K562 (cell line): ENCODE data around the gene PDE4D. TPM values are rescaled to one million over a fixed set of nuclear protein-coding genes. Genes with fewer than 3 reads are reported as not detected.

Source experiments
- ATAC-seq: fragments of 200-7000 bp; cut with Tn5 transposase; 3 replicates; pipeline ENCODE4 v1.9.1; 2020; ENCODE audit warnings: moderate library complexity
- BruUV-seq: library from RNA; stranded (reverse); fragments of 400-500 nt; replicated peaks from 2 replicates; lab custom pipeline; 2021; lab: Mats Ljungman, UMichigan
- CTCF ChIA-PET: fragments of 300-600 bp; formaldehyde crosslinking; extraction: SDS; loops from one replicate; lab custom pipeline; 2021; ENCODE audit warnings: low intra/inter-chr PET ratio; lab: Yijun Ruan, JAX
- POLR2A ChIA-PET: fragments of 300-600, 350-650 bp; sonication (Branson Sonifier 250); formaldehyde crosslinking; extraction: SDS; loops from one replicate; lab custom pipeline; 2021; ENCODE audit warnings: antibody characterized with exemption, inconsistent platforms; lab: Yijun Ruan, JAX
- DNase-seq, 4 experiments: peaks; one replicate each; pipeline versions ENCODE4 v3.0.0 to v3.0.0-alpha.2; 2011 to 2018; ENCODE audit warnings: low spot score in 3 of 4, mixed read lengths in 3 of 4; ENCODE audit errors: extremely low read depth in 1 of 4
- FAIRE-seq: peaks from 2 replicates; lab custom pipeline; 2011; peaks lifted over from hg19 to GRCh38; lab: Jason Lieb, UNC
- H2AFZ ChIP-seq: 2 replicates; pipeline ENCODE4 v1.6.0; 2011; ENCODE audit warnings: low read depth, low read length, control low read depth, inconsistent platforms
- H3K27ac ChIP-seq: fragments of 200-600 bp; 3 replicates; pipeline ENCODE4 v1.8.0; 2011; ENCODE audit warnings: low read depth, mild to moderate bottlenecking, control low read depth, inconsistent platforms, low read length, moderate library complexity, mixed read lengths; ENCODE audit errors: extremely low read depth
- H3K27me3 ChIP-seq, 2 experiments: fragments of 300-600 bp in 1 of 2; 2 replicates in 1 of 2; 3 replicates in 1 of 2; pipeline versions ENCODE4 v1.6.0 to v1.8.0; 2011; ENCODE audit warnings: inconsistent platforms in 2 of 2, low read length in 2 of 2, mild to moderate bottlenecking in 1 of 2, mixed read lengths in 1 of 2, moderate library complexity in 1 of 2; ENCODE audit not compliant: control insufficient read depth in 2 of 2, insufficient read depth in 2 of 2
- H3K36me3 ChIP-seq: fragments of 300-600 bp; 3 replicates; pipeline ENCODE4 v1.8.0; 2011; ENCODE audit warnings: mild to moderate bottlenecking, low read length, inconsistent platforms; ENCODE audit not compliant: control insufficient read depth, insufficient read depth
- H3K4me1 ChIP-seq, 2 experiments: fragments of 200-600 bp in 1 of 2; replicated peaks in 1 of 2; 2 replicates in 1 of 2; 3 replicates in 1 of 2; pipeline versions ENCODE4 v1.5.1 to v1.8.0; 2011; ENCODE audit warnings: inconsistent platforms in 2 of 2, low read length in 2 of 2, mild to moderate bottlenecking in 1 of 2, mixed read lengths in 1 of 2, moderate library complexity in 1 of 2; ENCODE audit not compliant: control insufficient read depth in 2 of 2, insufficient read depth in 2 of 2
- H3K4me2 ChIP-seq: 2 replicates; pipeline ENCODE4 v1.6.1; 2011; ENCODE audit warnings: low read length, control low read depth, inconsistent platforms, mixed read lengths; ENCODE audit not compliant: insufficient read depth
- H3K4me3 ChIP-seq: fragments of 200-600 bp; sonication (generic), shearing (Covaris generic); 2 replicates; pipeline ENCODE4 v1.5.1; 2016; ENCODE audit warnings: control low read depth, inconsistent platforms
- H3K79me2 ChIP-seq: fragments of 200-600 bp; 3 replicates; pipeline ENCODE4 v1.8.0; 2011; ENCODE audit warnings: low read length, inconsistent platforms; ENCODE audit not compliant: control insufficient read depth, insufficient read depth
- H3K9ac ChIP-seq, 2 experiments: 2 replicates each; pipeline versions ENCODE4 v1.6.0 to v1.6.1; 2011; ENCODE audit warnings: low read depth in 2 of 2, low read length in 2 of 2, control low read depth in 1 of 2, inconsistent platforms in 1 of 2, mild to moderate bottlenecking in 1 of 2, mixed read lengths in 1 of 2; ENCODE audit not compliant: insufficient read depth in 1 of 2
- H3K9me1 ChIP-seq: one replicate; pipeline ENCODE4 v1.6.0; 2011; ENCODE audit warnings: inconsistent platforms, mild to moderate bottlenecking, low read length, moderate library complexity; ENCODE audit not compliant: control insufficient read depth, insufficient read depth
- H3K9me3 ChIP-seq: replicated peaks from 2 replicates; pipeline ENCODE4 v1.5.1; 2011; ENCODE audit warnings: low read depth, low read length, inconsistent platforms; ENCODE audit not compliant: control insufficient read depth, insufficient read depth
- H4K20me1 ChIP-seq: replicated peaks from 2 replicates; pipeline ENCODE4 v1.6.1; 2011; ENCODE audit warnings: low read length, inconsistent platforms, mixed read lengths; ENCODE audit not compliant: control insufficient read depth, insufficient read depth
- FOXA3 ChIP-seq, 2 experiments: fragments of 450-650 bp in 1 of 2; sonication (generic) in 1 of 2; formaldehyde crosslinking; IDR thresholded peaks in 1 of 2; conservative IDR thresholded peaks in 1 of 2; 2 replicates each; pipeline versions ENCODE4 v1.4.0 to v1.8.0; 2020 to 2022; ENCODE audit warnings: mild to moderate bottlenecking in 2 of 2, missing genetic modification reagents in 1 of 2
- MEF2A ChIP-seq: IDR thresholded peaks from 2 replicates; pipeline ENCODE4 v1.6.1; 2011; ENCODE audit warnings: low read depth, mild to moderate bottlenecking, low read length, moderate library complexity; ENCODE audit not compliant: control insufficient read depth
- MXD1 ChIP-seq: fragments of 250-450 bp; sonication (Bioruptor Pico); IDR thresholded peaks from 2 replicates; pipeline ENCODE4 v1.8.0; 2021; ENCODE audit warnings: borderline replicate concordance, mild to moderate bottlenecking, moderate library complexity; ENCODE audit not compliant: poor library complexity, severe bottlenecking
- PCBP2 ChIP-seq: fragments of 200-400 bp; formaldehyde crosslinking; IDR thresholded peaks from 2 replicates; pipeline ENCODE4 v1.6.1; 2018; ENCODE audit warnings: low read length, low read depth, mild to moderate bottlenecking, moderate library complexity; ENCODE audit not compliant: poor library complexity, severe bottlenecking
- TCF3 ChIP-seq: sonication (generic); formaldehyde crosslinking; IDR thresholded peaks from 2 replicates; pipeline ENCODE4 v1.4.0; 2020; ENCODE audit warnings: mild to moderate bottlenecking, missing genetic modification reagents
- TEAD2 ChIP-seq: fragments of 450-650 bp; IDR thresholded peaks from 2 replicates; pipeline ENCODE4 v1.6.1; 2016; ENCODE audit warnings: missing genetic modification characterization, control low read depth, missing compliant biosample characterization
- ZHX1 ChIP-seq: fragments of 150-350 bp; conservative IDR thresholded peaks from 2 replicates; pipeline ENCODE4 v1.6.1; 2014; ENCODE audit warnings: low read length
- ZNF384 ChIP-seq: IDR thresholded peaks from 2 replicates; pipeline ENCODE4 v1.6.1; 2012; ENCODE audit warnings: low read depth, low read length, improper control_type of control experiment
- ZNF408 ChIP-seq: fragments of 250-450 bp; sonication (Bioruptor Pico); IDR thresholded peaks from 2 replicates; pipeline ENCODE4 v1.4.0; 2020; ENCODE audit warnings: low read depth, mild to moderate bottlenecking, moderate library complexity
- WGBS: fragments of 100-300 bp; shearing (Covaris generic); methylation state at CpG from one replicate; pipeline ENCODE4 v1.1.6; 2016; ENCODE audit warnings: low coverage, mixed read lengths; ENCODE audit not compliant: insufficient coverage; ENCODE audit errors: missing lambda C conversion rate; 5-methylcytosine and 5-hydroxymethylcytosine counted together
- in situ Hi-C: fragments of 300-500 bp; cut with MboI; formaldehyde crosslinking; loops from 4 replicates; pipeline ENCODE4 v1.15.0; 2018; ENCODE audit warnings: inconsistent platforms, mixed read lengths
- intact Hi-C: fragments of 100-400 bp; cut with micrococcal nuclease; formaldehyde crosslinking; loops from 2 replicates; pipeline ENCODE4 v1.14.2; 2022
- polyA plus RNA-seq, 8 experiments: library from polyadenylated mRNA; depleted of rRNA in 4 of 8; stranded (reverse) in 5 of 8; unstranded in 3 of 8; fragments of >200 nt; fragmentation: Nextera tagmentation in 2 of 8; fragmentation: Illumina TruSeq in 1 of 8; extraction: Ambion mirVana in 2 of 8; extraction: Trizol in 1 of 8; gene quantifications; 2 replicates each; pipeline versions ENCODE4 v1.2.1 to v1.2.3, GENCODE V29; 2011 to 2014; ENCODE audit warnings: inconsistent platforms in 1 of 8, missing spikeins in 1 of 8
- total RNA-seq, 7 experiments: library from RNA; depleted of rRNA in 6 of 7; stranded (reverse); fragments of >200 nt in 6 of 7; fragmentation: Illumina TruSeq in 2 of 7; extraction: Trizol in 2 of 7; gene quantifications; 2 replicates each; pipeline versions ENCODE4 v1.2.1 to v1.2.3, GENCODE V29; 2011 to 2021; ENCODE audit warnings: low replicate concordance in 1 of 7

The PDE4D gene
- total and polyA plus RNA-seq, 9 of the 15 experiments (the other 6 are each of a cell fraction or from before 2014, with no cell fraction given), result 0.04 to 0.46 (median 0.13) TPM

- no peak overlapping the region for H3K27ac ChIP-seq
- H3K79me2 ChIP-seq, result no peaks in the 10 kb centered on the region
- no peak overlapping the region for H3K9ac ChIP-seq
- ChIA-PET CTCF (no interaction called here), POLR2A (no interaction called here)
- no peak overlapping the region for H3K4me2 ChIP-seq
- H3K27me3 ChIP-seq, result no peaks in the 10 kb centered on the region
- no peak overlapping the region for H3K4me3 ChIP-seq
- BruUV-seq, result no TSS peak
- H3K9me1 ChIP-seq, result no peaks in the 10 kb centered on the region
- DNase-seq (no peak), FAIRE-seq (no peak), ATAC-seq (no peak)
- H3K4me1 ChIP-seq, result no peaks in the 10 kb centered on the region
- H3K9me3 ChIP-seq, result no peaks in the 10 kb centered on the region
- no peak for TF ChIP-seq TCF3 (CRISPR knock-in tag)
- no peak for TF ChIP-seq ZNF384
- TF ChIP-seq FOXA3 (CRISPR knock-in tag; conservative IDR thresholded peaks at IDR 0.05 in 1 of 2, IDR thresholded peaks at IDR 0.05 in 1 of 2), result no peak
- no peaks in the 10 kb centered on the region for H4K20me1 ChIP-seq
- in situ Hi-C loops, result no loop called here
- intact Hi-C loops, result no loop called here
- no peak overlapping the region for H2AFZ ChIP-seq
- H3K36me3 ChIP-seq, result no peaks in the 10 kb centered on the region
- WGBS, result 25% methylated on average over 4 of the region's 5 CpGs
Observed at GRCh38 chr5:59003641-59004040, 889.9 kb downstream of the PDE4D start.

GRCh38 chr5:59003124-59003523 is 890.4 kb downstream of the PDE4D start:
- POLR2A ChIA-PET, result no interaction called here
- no peak for TF ChIP-seq ZNF408 (CRISPR knock-in tag)
- TF ChIP-seq PCBP2, result no peak
- TF ChIP-seq MEF2A, result no peak
- TF ChIP-seq MXD1, result no peak
- TF ChIP-seq TEAD2 (tag), result no peak
- TF ChIP-seq ZHX1, result no peak

More at GRCh38 chr5:59003124-59003523, 890.4 kb downstream of the PDE4D start:
- no peak overlapping the region for H3K9ac ChIP-seq
- FAIRE-seq (no peak), ATAC-seq (no peak), DNase-seq (no peak)
- no peaks in the 10 kb centered on the region for H3K4me1 ChIP-seq
- H3K27ac ChIP-seq, result no peak overlapping the region
- no peaks in the 10 kb centered on the region for H3K79me2 ChIP-seq
- H3K4me2 ChIP-seq, result no peak overlapping the region
- no TSS peak for BruUV-seq
- H2AFZ ChIP-seq, result no peak overlapping the region
- no peaks in the 10 kb centered on the region for H3K9me1 ChIP-seq
- no peaks in the 10 kb centered on the region for H3K36me3 ChIP-seq
- no peaks in the 10 kb centered on the region for H3K9me3 ChIP-seq
- H3K4me3 ChIP-seq, result no peak overlapping the region
- no peaks in the 10 kb centered on the region for H3K27me3 ChIP-seq
- intact Hi-C loops (no loop called here), in situ Hi-C loops (no loop called here)
- WGBS, result 4% methylated on average over 4 of the region's 4 CpGs
- no peaks in the 10 kb centered on the region for H4K20me1 ChIP-seq
- CTCF ChIA-PET, result no interaction called here
